Peyer's patch (tissue), 4 donors: ENCODE measurements around the gene STIM2. TPM values are rescaled to one million over a fixed set of nuclear protein-coding genes. Genes with fewer than 3 reads are reported as not detected.

ENCODE experiments used
- DNase-seq, 3 donors: peaks; one replicate each; pipeline ENCODE4 v3.0.0-alpha.2; 2017 to 2019
- H3K27ac ChIP-seq, 4 donors: fragments of 200-600 bp; sonication (generic); one replicate each; pipeline ENCODE4 v1.5.1; 2016 to 2019
- H3K27me3 ChIP-seq, 2 donors: fragments of 200-600 bp; sonication (generic); one replicate each; pipeline ENCODE4 v1.5.1; 2019
- H3K36me3 ChIP-seq, 3 donors: fragments of 200-600 bp; sonication (generic); one replicate each; pipeline ENCODE4 v1.5.1; 2016 to 2019
- H3K4me1 ChIP-seq, 4 donors: fragments of 200-600 bp; sonication (generic); one replicate each; pipeline ENCODE4 v1.5.1; 2016 to 2019
- H3K4me3 ChIP-seq, 4 donors: fragments of 200-600 bp; sonication (generic); 1 replicate in 3 of 4; 2 replicates in 1 of 4; pipeline ENCODE4 v1.5.1; 2016 to 2019; ENCODE audit warnings: mild to moderate bottlenecking in 1 of 4
- H3K9me3 ChIP-seq, 4 donors: fragments of 200-600 bp; sonication (generic); one replicate each; pipeline ENCODE4 v1.5.1; 2016 to 2019; ENCODE audit warnings: mild to moderate bottlenecking in 1 of 4
- POLR2A ChIP-seq, 2 donors: fragments of 450-650 bp; IDR thresholded peaks; one replicate each; pipeline ENCODE4 v1.5.1; 2017; ENCODE audit warnings: antibody characterized with exemption in 2 of 2, mild to moderate bottlenecking in 2 of 2, moderate library complexity in 2 of 2
- total RNA-seq, 4 donors: library from RNA; depleted of rRNA; stranded (reverse); fragments of >200 nt; gene quantifications; one replicate each; pipeline ENCODE4 v1.1.0, GENCODE V29; 2016
- TF ChIP-seq, protein P1 (sequence below), 6 experiments: fragments of 450-650 bp in 4 of 6; fragments of 200-600 bp in 2 of 6; sonication (generic) in 1 of 6; IDR thresholded peaks; one replicate each; pipeline ENCODE4 v1.5.1; 2017 to 2019; ENCODE audit warnings: antibody characterized with exemption in 6 of 6, mild to moderate bottlenecking in 3 of 6, moderate library complexity in 1 of 6

The STIM2 gene
- total RNA-seq, 4 donors from 2014 or later = 35.7 to 82.5 (median 39.2) TPM

DNA sequence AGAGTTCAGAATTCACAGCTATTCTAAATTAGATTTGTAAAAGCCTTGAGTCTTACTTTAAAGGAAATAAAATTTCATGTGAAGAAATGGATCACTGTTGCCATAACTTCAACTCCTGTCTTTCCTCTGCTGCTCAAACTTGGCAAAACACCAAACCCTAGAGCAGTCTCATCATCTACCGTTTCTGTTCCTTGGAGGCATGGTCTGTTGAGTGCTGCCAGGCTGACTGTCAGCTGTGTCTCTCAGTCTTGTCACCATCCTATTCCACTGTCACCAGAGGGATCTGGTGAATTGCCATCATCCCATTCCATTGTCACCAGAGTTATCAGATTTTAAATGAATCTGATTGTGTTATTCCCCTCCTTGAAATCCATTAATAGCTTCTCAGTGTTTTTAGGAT, 55.6 kb downstream of the STIM2 start:
- TF ChIP-seq, protein P1, sequence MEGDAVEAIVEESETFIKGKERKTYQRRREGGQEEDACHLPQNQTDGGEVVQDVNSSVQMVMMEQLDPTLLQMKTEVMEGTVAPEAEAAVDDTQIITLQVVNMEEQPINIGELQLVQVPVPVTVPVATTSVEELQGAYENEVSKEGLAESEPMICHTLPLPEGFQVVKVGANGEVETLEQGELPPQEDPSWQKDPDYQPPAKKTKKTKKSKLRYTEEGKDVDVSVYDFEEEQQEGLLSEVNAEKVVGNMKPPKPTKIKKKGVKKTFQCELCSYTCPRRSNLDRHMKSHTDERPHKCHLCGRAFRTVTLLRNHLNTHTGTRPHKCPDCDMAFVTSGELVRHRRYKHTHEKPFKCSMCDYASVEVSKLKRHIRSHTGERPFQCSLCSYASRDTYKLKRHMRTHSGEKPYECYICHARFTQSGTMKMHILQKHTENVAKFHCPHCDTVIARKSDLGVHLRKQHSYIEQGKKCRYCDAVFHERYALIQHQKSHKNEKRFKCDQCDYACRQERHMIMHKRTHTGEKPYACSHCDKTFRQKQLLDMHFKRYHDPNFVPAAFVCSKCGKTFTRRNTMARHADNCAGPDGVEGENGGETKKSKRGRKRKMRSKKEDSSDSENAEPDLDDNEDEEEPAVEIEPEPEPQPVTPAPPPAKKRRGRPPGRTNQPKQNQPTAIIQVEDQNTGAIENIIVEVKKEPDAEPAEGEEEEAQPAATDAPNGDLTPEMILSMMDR (IDR thresholded peaks at IDR 0.05) = no peak
- Histone ChIP-seq H3K9me3 (no peaks in the 10 kb centered on the region), H3K4me1 (no peaks in the 10 kb centered on the region)

DNA sequence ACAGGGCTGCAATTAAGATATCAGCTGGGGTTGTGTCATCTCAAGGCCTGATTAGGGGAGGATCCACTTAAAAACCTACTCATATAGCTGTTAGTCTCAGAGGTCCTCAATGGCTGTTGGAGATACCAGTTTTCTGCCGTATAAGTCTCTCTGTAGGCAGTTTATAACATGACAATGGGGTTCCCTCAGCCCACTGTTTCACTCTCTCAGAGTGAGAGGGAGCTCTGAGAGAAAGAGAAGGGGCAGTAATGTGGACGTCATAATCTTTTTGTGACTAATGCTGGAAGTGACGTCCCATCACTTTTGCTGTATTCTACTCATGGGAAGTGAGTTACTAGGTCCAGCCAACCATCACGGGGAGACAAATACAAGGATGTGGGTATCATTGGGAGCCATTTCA, 70.3 kb downstream of the STIM2 start:
- Histone ChIP-seq H3K36me3 (no peaks in the 10 kb centered on the region), H3K27me3 (no peaks in the 10 kb centered on the region)

More for the DNA sequence above, 55.6 kb downstream of the STIM2 start:
- Histone ChIP-seq H3K4me3 (no peak overlapping the region), H3K27me3 (no peaks in the 10 kb centered on the region), H3K27ac (no peak overlapping the region), H3K36me3 (peaks cover 0 to 17% (median 0%) of the 10 kb centered on the region in 3 donors)
- DNase-seq = no peak

DNA sequence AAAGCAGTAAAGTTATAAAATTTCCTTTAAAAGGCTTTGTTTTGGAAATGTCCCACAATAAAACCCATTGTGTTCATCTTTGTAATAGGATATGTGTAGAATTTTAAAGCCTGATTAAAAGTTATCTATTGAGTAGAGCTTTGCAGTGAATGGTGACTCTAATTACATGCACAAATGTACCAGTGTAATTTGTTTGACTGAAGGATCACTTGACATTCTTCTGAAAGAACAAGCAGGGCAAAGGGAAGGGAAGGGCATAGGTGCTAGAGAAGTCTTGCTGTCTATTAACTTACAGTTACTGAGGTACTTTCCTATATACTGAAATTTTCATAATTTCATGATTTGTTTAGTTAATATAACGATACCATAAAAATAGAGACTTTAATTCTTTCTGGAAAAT, 70.8 kb downstream of the STIM2 start:
- Histone ChIP-seq H3K4me1 (peaks cover 0 to 4% (median 0%) of the 10 kb centered on the region in 4 donors), H3K4me3 (no peak overlapping the region), H3K9me3 (no peaks in the 10 kb centered on the region), H3K27me3 (no peaks in the 10 kb centered on the region), H3K36me3 (no peaks in the 10 kb centered on the region), H3K27ac (no peak overlapping the region)
- TF ChIP-seq POLR2A (IDR thresholded peaks at IDR 0.05) = no peak
- TF ChIP-seq, protein P1 (IDR thresholded peaks at IDR 0.05) = no peak
- DNase-seq = no peak

More for the DNA sequence above, 70.3 kb downstream of the STIM2 start:
- no peak for DNase-seq
- no peak for TF ChIP-seq POLR2A (IDR thresholded peaks at IDR 0.05)
- TF ChIP-seq, protein P1 (IDR thresholded peaks at IDR 0.05) = no peak
- Histone ChIP-seq H3K27ac (no peak overlapping the region), H3K4me3 (no peak overlapping the region), H3K4me1 (no peaks in the 10 kb centered on the region), H3K9me3 (no peaks in the 10 kb centered on the region)

- Histone ChIP-seq H3K4me1 (peaks cover 0 to 9% (median 2%) of the 10 kb centered on the region in 4 donors), H3K27me3 (no peaks in the 10 kb centered on the region), H3K36me3 (no peaks in the 10 kb centered on the region), H3K4me3 (no peak overlapping the region), H3K27ac (no peak overlapping the region), H3K9me3 (no peaks in the 10 kb centered on the region)
- DNase-seq = no peak
- no peak for TF ChIP-seq POLR2A (IDR thresholded peaks at IDR 0.05)
- TF ChIP-seq, protein P1 (IDR thresholded peaks at IDR 0.05) = no peak
Observed at GRCh38 chr4:26931966-26932365, 71.3 kb downstream of the STIM2 start.

DNA sequence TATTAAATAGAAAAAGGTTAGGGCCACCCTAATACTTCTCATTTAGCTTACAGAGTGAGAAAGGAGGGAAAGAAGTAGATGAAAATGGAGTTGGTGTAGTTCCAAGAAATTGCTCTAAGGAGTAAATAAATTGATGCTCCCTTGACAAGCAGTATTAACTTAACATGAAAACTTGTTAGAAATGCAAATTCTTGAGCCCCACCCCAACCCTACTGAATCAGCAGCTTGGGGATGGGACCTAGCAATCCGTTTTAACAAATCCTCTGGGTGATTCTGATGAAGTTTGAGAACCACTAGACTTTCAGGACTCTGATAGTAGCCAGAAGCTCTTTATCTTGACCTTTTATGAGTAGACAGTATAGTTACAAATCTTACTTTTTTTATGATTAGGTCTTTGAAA, 74.8 kb downstream of the STIM2 start:
- H3K36me3 ChIP-seq = no peaks in the 10 kb centered on the region
- DNase-seq = no peak
- TF ChIP-seq, protein P1 (IDR thresholded peaks at IDR 0.05) = no peak
- H3K4me3 ChIP-seq = no peak overlapping the region
- no peak overlapping the region for H3K27ac ChIP-seq
- no peaks in the 10 kb centered on the region for H3K9me3 ChIP-seq
- H3K27me3 ChIP-seq = no peaks in the 10 kb centered on the region
- peaks cover 0 to 11% (median 4%) of the 10 kb centered on the region in 4 donors for H3K4me1 ChIP-seq
